Activated naive CD4-positive, alpha-beta T cell treated with anti-CD3 and anti-CD28 coated beads, Interleukin-2, amount 50 U/mL, for 72 hours (primary cell): Measurements from ENCODE around the gene ACTN1. TPM values are rescaled to one million over a fixed set of nuclear protein-coding genes. Genes with fewer than 3 reads are reported as not detected.

Experiments used
- ATAC-seq, 2 donors: fragments of 150-1000 bp; cut with Tn5 transposase; 2 replicates each; pipeline ENCODE4 v1.10.0; 2021; ENCODE audit warnings: mild to moderate bottlenecking in 2 of 2, moderate library complexity in 2 of 2
- DNase-seq, 2 donors: peaks; one replicate each; pipeline ENCODE4 v3.0.0; 2021 to 2022; ENCODE audit warnings: low spot score in 2 of 2
- H3K27ac Mint-ChIP-seq, 2 donors: one replicate each; pipeline ENCODE4 v1.8.0; 2022; ENCODE audit warnings: mild to moderate bottlenecking in 2 of 2, mixed read lengths in 2 of 2
- H3K36me3 Mint-ChIP-seq, 2 donors: one replicate each; pipeline ENCODE4 v1.8.0; 2022; ENCODE audit warnings: mixed read lengths in 2 of 2
- H3K9me3 Mint-ChIP-seq, 2 donors: one replicate each; pipeline ENCODE4 v1.8.0; 2022; ENCODE audit warnings: mixed read lengths in 2 of 2
- total RNA-seq, 2 donors: library from RNA; stranded (reverse); gene quantifications; one replicate each; pipeline ENCODE4 v1.2.3, GENCODE V29; 2022

Gene ACTN1
- total RNA-seq, 2 donors from 2014 or later: 106 to 120 TPM

GRCh38 chr14:68842298-68842697 lies 136.8 kb downstream of the ACTN1 start:
- no peak overlapping the region for H3K27ac Mint-ChIP-seq
- DNase-seq: no peak
- H3K9me3 Mint-ChIP-seq: peaks cover 0 to 9% of the 10 kb centered on the region in 2 donors
- H3K36me3 Mint-ChIP-seq: peaks cover 0 to 9% of the 10 kb centered on the region in 2 donors
- ATAC-seq: no peak

GRCh38 chr14:68841016-68841809 lies 137.9 kb downstream of the ACTN1 start:
- peak overlapping the region; percentile 83 to 93 for H3K27ac Mint-ChIP-seq
- DNase-seq: no peak
- peak; percentile 23 to 44 for ATAC-seq
- H3K9me3 Mint-ChIP-seq: peaks cover 5 to 15% of the 10 kb centered on the region in 2 donors
- peaks cover 3 to 16% of the 10 kb centered on the region in 2 donors for H3K36me3 Mint-ChIP-seq

GRCh38 chr14:68840454-68840853 lies 138.6 kb downstream of the ACTN1 start:
- Mint-ChIP-seq H3K36me3 (peaks cover 11 to 24% of the 10 kb centered on the region in 2 donors), H3K9me3 (peaks cover 9 to 19% of the 10 kb centered on the region in 2 donors), H3K27ac (peak overlapping the region; percentile 83 to 93)
- DNase-seq (no peak), ATAC-seq (peak; percentile 89 to 92)

- Mint-ChIP-seq H3K27ac (no peak overlapping the region), H3K36me3 (peaks cover 13 to 26% of the 10 kb centered on the region in 2 donors), H3K9me3 (peaks cover 11 to 32% of the 10 kb centered on the region in 2 donors)
- DNase-seq (no peak), ATAC-seq (no peak)
Measured at GRCh38 chr14:68836082-68836481, 143.0 kb downstream of the ACTN1 start.

- Mint-ChIP-seq H3K9me3 (peaks cover 11 to 32% of the 10 kb centered on the region in 2 donors), H3K36me3 (peaks cover 13 to 26% of the 10 kb centered on the region in 2 donors), H3K27ac (no peak overlapping the region)
- ATAC-seq (no peak), DNase-seq (no peak)
Measured at GRCh38 chr14:68834816-68835215, 144.3 kb downstream of the ACTN1 start.

GRCh38 chr14:68828698-68829097 lies 150.4 kb downstream of the ACTN1 start:
- Mint-ChIP-seq H3K27ac (no peak overlapping the region), H3K36me3 (no peaks in the 10 kb centered on the region), H3K9me3 (peaks cover 0 to 11% of the 10 kb centered on the region in 2 donors)
- no peak for DNase-seq
- no peak for ATAC-seq

GRCh38 chr14:68825729-68826128 lies 153.4 kb downstream of the ACTN1 start:
- no peak for ATAC-seq
- no peaks in the 10 kb centered on the region for H3K9me3 Mint-ChIP-seq
- no peaks in the 10 kb centered on the region for H3K36me3 Mint-ChIP-seq
- DNase-seq: no peak
- no peak overlapping the region for H3K27ac Mint-ChIP-seq

- Mint-ChIP-seq H3K36me3 (no peaks in the 10 kb centered on the region), H3K9me3 (no peaks in the 10 kb centered on the region), H3K27ac (no peak overlapping the region)
- ATAC-seq (peak; percentile 38 to 66), DNase-seq (no peak)
Measured at GRCh38 chr14:68824517-68825347, 154.4 kb downstream of the ACTN1 start.

GRCh38 chr14:68824207-68824516 lies 154.9 kb downstream of the ACTN1 start:
- ATAC-seq (no peak), DNase-seq (no peak)
- Mint-ChIP-seq H3K36me3 (no peaks in the 10 kb centered on the region), H3K9me3 (no peaks in the 10 kb centered on the region), H3K27ac (peak overlapping the region in 1 of 2 donors; percentile 65)

Other genes with a start within 250 kb of the ACTN1 start
- gene ZFP36L1, start 186.2 kb downstream of the ACTN1 start, total RNA-seq: 100 to 1,000 TPM in 1 of 2 donors, 10 to 100 TPM in 1; 73.4 to 158 TPM
- 10 to 100 TPM; 37.2 to 41.5 TPM for gene DCAF5, start 173.8 kb upstream of the ACTN1 start, total RNA-seq
- gene EXD2, start 212.2 kb upstream of the ACTN1 start, total RNA-seq: 10 to 100 TPM in 1 of 2 donors, 1 to 10 TPM in 1; 7.1 to 13.5 TPM